Measurements from ENCODE around the gene QRFP. TPM values are rescaled to one million over a fixed set of nuclear protein-coding genes. Genes with fewer than 3 reads are reported as not detected.

The QRFP gene
- polyA plus RNA-seq, 1 of the 3 experiments (the other 2 are of a cell fraction), result not detected

GRCh38 chr9:130925050-130925678, 28.6 kb upstream of the QRFP start (continued):
- TF ChIP-seq, protein P1, sequence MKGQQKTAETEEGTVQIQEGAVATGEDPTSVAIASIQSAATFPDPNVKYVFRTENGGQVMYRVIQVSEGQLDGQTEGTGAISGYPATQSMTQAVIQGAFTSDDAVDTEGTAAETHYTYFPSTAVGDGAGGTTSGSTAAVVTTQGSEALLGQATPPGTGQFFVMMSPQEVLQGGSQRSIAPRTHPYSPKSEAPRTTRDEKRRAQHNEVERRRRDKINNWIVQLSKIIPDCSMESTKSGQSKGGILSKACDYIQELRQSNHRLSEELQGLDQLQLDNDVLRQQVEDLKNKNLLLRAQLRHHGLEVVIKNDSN (IDR thresholded peaks at IDR 0.05; ENCODE audit: borderline replicate concordance, low read depth), result no peak

- no peaks in the 10 kb centered on the region for H3K9me2 ChIP-seq
- H3K4me2 ChIP-seq, result no peak overlapping the region
- H3K27me3 ChIP-seq (ENCODE audit: insufficient read depth), result no peaks in the 10 kb centered on the region; the same call in 1 of the 2 replicates
- no peak for DNase-seq
- H3K36me3 ChIP-seq (replicated peaks in 1 of 2; ENCODE audit: control insufficient read depth in 1 of 2, insufficient read depth in 2 of 2, low read length in 1 of 2), result no peaks in the 10 kb centered on the region
- H3F3A ChIP-seq (replicated peaks; ENCODE audit: insufficient read depth), result no peaks in the 10 kb centered on the region
- H3K9ac ChIP-seq, result no peak overlapping the region
- no peak overlapping the region for H3K4me3 ChIP-seq (ENCODE audit: low read depth in 2 of 2, low read length in 1 of 2)
- no peaks in the 10 kb centered on the region for H3K79me2 ChIP-seq (ENCODE audit: insufficient read depth)
- H3K27ac ChIP-seq (ENCODE audit: low read depth in 2 of 2, low read length in 1 of 2), result no peak overlapping the region
- 73% methylated on average over 3 of the region's 10 CpGs for WGBS (ENCODE audit: low lambda C conversion rate)
- peaks cover 11 to 12% of the 10 kb centered on the region in 2 experiments; a peak in 3 of 4 replicates for H3K4me1 ChIP-seq (ENCODE audit: control insufficient read depth in 1 of 2, insufficient read depth in 2 of 2, low read depth in 1 of 2, low read length in 1 of 2)
- POLR2A ChIA-PET, result no interaction called here
- TF ChIP-seq, protein P2, sequence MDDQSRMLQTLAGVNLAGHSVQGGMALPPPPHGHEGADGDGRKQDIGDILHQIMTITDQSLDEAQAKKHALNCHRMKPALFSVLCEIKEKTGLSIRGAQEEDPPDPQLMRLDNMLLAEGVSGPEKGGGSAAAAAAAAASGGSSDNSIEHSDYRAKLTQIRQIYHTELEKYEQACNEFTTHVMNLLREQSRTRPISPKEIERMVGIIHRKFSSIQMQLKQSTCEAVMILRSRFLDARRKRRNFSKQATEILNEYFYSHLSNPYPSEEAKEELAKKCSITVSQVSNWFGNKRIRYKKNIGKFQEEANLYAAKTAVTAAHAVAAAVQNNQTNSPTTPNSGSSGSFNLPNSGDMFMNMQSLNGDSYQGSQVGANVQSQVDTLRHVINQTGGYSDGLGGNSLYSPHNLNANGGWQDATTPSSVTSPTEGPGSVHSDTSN (IDR thresholded peaks at IDR 0.05), result no peak
- TF ChIP-seq EP300 (IDR thresholded peaks at IDR 0.05; ENCODE audit: borderline replicate concordance in 1 of 2, low read depth in 1 of 2, low read length in 1 of 2) (no peak), YY1 (IDR thresholded peaks at IDR 0.05; ENCODE audit: low read depth) (no peak), CTCF (IDR thresholded peaks at IDR 0.05) (no peak), FOSL2 (IDR thresholded peaks at IDR 0.05; ENCODE audit: borderline replicate concordance, low read depth) (no peak), IRF3 (IDR thresholded peaks at IDR 0.05; ENCODE audit: low read depth, low read length) (no peak), GABPA (IDR thresholded peaks at IDR 0.05; ENCODE audit: low read depth) (no peak), RXRA (IDR thresholded peaks at IDR 0.05; ENCODE audit: borderline replicate concordance, low read depth) (no peak), SMC3 (IDR thresholded peaks at IDR 0.05; ENCODE audit: low read depth, low read length) (no peak), POLR2AphosphoS5 (IDR thresholded peaks at IDR 0.05; ENCODE audit: low read depth, low read length) (no peak), RCOR1 (IDR thresholded peaks at IDR 0.05; ENCODE audit: low read length) (no peak), FOXM1 (IDR thresholded peaks at IDR 0.05; ENCODE audit: low read depth) (no peak), SIN3A (IDR thresholded peaks at IDR 0.05; ENCODE audit: borderline replicate concordance, low read depth, low read length) (no peak), TCF12 (IDR thresholded peaks at IDR 0.05) (no peak), REST (IDR thresholded peaks at IDR 0.05; ENCODE audit: low read depth, low read length) (no peak)
- TF ChIP-seq, protein P1 (IDR thresholded peaks at IDR 0.05; ENCODE audit: borderline replicate concordance, low read depth), result no peak
- TF ChIP-seq, protein P3, sequence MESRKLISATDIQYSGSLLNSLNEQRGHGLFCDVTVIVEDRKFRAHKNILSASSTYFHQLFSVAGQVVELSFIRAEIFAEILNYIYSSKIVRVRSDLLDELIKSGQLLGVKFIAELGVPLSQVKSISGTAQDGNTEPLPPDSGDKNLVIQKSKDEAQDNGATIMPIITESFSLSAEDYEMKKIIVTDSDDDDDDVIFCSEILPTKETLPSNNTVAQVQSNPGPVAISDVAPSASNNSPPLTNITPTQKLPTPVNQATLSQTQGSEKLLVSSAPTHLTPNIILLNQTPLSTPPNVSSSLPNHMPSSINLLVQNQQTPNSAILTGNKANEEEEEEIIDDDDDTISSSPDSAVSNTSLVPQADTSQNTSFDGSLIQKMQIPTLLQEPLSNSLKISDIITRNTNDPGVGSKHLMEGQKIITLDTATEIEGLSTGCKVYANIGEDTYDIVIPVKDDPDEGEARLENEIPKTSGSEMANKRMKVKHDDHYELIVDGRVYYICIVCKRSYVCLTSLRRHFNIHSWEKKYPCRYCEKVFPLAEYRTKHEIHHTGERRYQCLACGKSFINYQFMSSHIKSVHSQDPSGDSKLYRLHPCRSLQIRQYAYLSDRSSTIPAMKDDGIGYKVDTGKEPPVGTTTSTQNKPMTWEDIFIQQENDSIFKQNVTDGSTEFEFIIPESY (IDR thresholded peaks at IDR 0.05; ENCODE audit: borderline replicate concordance, low read depth), result no peak
- CTCF ChIA-PET, result interaction anchor here (1.3 kb wide), 1 partner anchor 17 kb away, joined by 4 read pairs; no protein-coding TSS in a partner anchor
- H3K9me3 ChIP-seq, result no peaks in the 10 kb centered on the region
- no peaks in the 10 kb centered on the region for H4K20me1 ChIP-seq (ENCODE audit: insufficient read depth)
- H2AFZ ChIP-seq (ENCODE audit: low read depth), result no peak overlapping the region
Observed at GRCh38 chr9:130924448-130924788, 27.8 kb upstream of the QRFP start.

All from SK-N-SH (cell line).